ENCODE measurements around the gene NCAM2. TPM values are rescaled to one million over a fixed set of nuclear protein-coding genes. Genes with fewer than 3 reads are reported as not detected.

The NCAM2 gene
- total and polyA plus RNA-seq, 10 donors = 0.09 to 5.7 (median 1.0) TPM

- Histone ChIP-seq H3K36me3 (no peaks in the 10 kb centered on the region), H3K4me3 (no peak overlapping the region), H3K27me3 (replicated peaks in 1 of 7) (no peaks in the 10 kb centered on the region), H3K27ac (no peak overlapping the region), H3K4me1 (no peaks in the 10 kb centered on the region), H3K9me3 (peaks cover 0 to 69% (median 38%) of the 10 kb centered on the region in 8 donors)
- no peak for DNase-seq
- intact Hi-C loops (cut with DNase I; ENCODE audit: low total_unique reads) = no loop called here
- TF ChIP-seq POLR2A (IDR thresholded peaks at IDR 0.05) (no peak), CTCF (IDR thresholded peaks at IDR 0.05 in 8 of 11, conservative IDR thresholded peaks at IDR 0.05 in 3 of 11) (no peak), POLR2AphosphoS5 (IDR thresholded peaks at IDR 0.05) (no peak)
- WGBS, 5 donors = 74 to 88% (median 80%) methylated on average over 2 of the region's 2 CpGs
Observed at GRCh38 chr21:21559285-21560045, 561.3 kb downstream of the NCAM2 start.
